Astrocyte (in vitro differentiated cells and primary cell): ENCODE results near the gene SLC19A1. TPM values are rescaled to one million over a fixed set of nuclear protein-coding genes. Genes with fewer than 3 reads are reported as not detected.

Experiments used
- DNase-seq: peaks from one replicate; pipeline ENCODE4 v3.0.0-alpha.2; 2010; ENCODE audit warnings: low read depth
- FAIRE-seq: peaks from 2 replicates; lab custom pipeline; 2011; peaks lifted over from hg19 to GRCh38; lab: Jason Lieb, UNC
- H2AFZ ChIP-seq: 2 replicates; pipeline ENCODE4 v1.6.0; 2012; ENCODE audit warnings: low read depth, low read length, inconsistent platforms
- H3K27ac ChIP-seq: 2 replicates; pipeline ENCODE4 v1.5.1; 2011; ENCODE audit warnings: low read depth, low read length, inconsistent platforms
- H3K27me3 ChIP-seq: 2 replicates; pipeline ENCODE4 v1.6.0; 2011; ENCODE audit warnings: low read length, inconsistent platforms; ENCODE audit not compliant: insufficient read depth
- H3K36me3 ChIP-seq: 2 replicates; pipeline ENCODE4 v1.5.1; 2011; ENCODE audit warnings: low read length, inconsistent platforms; ENCODE audit not compliant: insufficient read depth
- H3K4me1 ChIP-seq: 2 replicates; pipeline ENCODE4 v1.5.1; 2011; ENCODE audit warnings: low read length, inconsistent platforms; ENCODE audit not compliant: insufficient read depth
- H3K4me2 ChIP-seq: 2 replicates; pipeline ENCODE4 v1.6.0; 2012; ENCODE audit warnings: low read length, inconsistent platforms
- H3K4me3 ChIP-seq: 2 replicates; pipeline ENCODE4 v1.5.1; 2011; ENCODE audit warnings: low read depth, mild to moderate bottlenecking, low read length, inconsistent platforms; ENCODE audit not compliant: insufficient read depth
- H3K79me2 ChIP-seq: 2 replicates; pipeline ENCODE4 v1.6.0; 2012; ENCODE audit warnings: mild to moderate bottlenecking, low read length, inconsistent platforms; ENCODE audit not compliant: insufficient read depth
- H3K9ac ChIP-seq: 2 replicates; pipeline ENCODE4 v1.6.0; 2012; ENCODE audit warnings: mild to moderate bottlenecking, low read length, inconsistent platforms
- H3K9me3 ChIP-seq: 2 replicates; pipeline ENCODE4 v1.5.1; 2012; ENCODE audit warnings: low read depth, mild to moderate bottlenecking, low read length, inconsistent platforms; ENCODE audit not compliant: insufficient read depth
- H4K20me1 ChIP-seq: 2 replicates; pipeline ENCODE4 v1.6.0; 2012; ENCODE audit warnings: low read length, inconsistent platforms; ENCODE audit not compliant: insufficient read depth
- H3K27ac Mint-ChIP-seq: one replicate; pipeline ENCODE4 v1.8.0; 2021; ENCODE audit warnings: mild to moderate bottlenecking, mixed read lengths; ENCODE audit not compliant: unreplicated experiment
- H3K27me3 Mint-ChIP-seq: one replicate; pipeline ENCODE4 v1.8.0; 2021; ENCODE audit warnings: low read depth, mixed read lengths; ENCODE audit not compliant: unreplicated experiment
- H3K36me3 Mint-ChIP-seq: one replicate; pipeline ENCODE4 v1.8.0; 2021; ENCODE audit warnings: low read depth, mixed read lengths; ENCODE audit not compliant: unreplicated experiment
- H3K4me1 Mint-ChIP-seq: one replicate; pipeline ENCODE4 v1.8.0; 2021; ENCODE audit warnings: low read depth, mixed read lengths; ENCODE audit not compliant: unreplicated experiment
- H3K4me3 Mint-ChIP-seq: one replicate; pipeline ENCODE4 v1.8.0; 2021; ENCODE audit warnings: mild to moderate bottlenecking, moderate library complexity, mixed read lengths; ENCODE audit not compliant: unreplicated experiment
- H3K9me3 Mint-ChIP-seq: one replicate; pipeline ENCODE4 v1.8.0; 2021; ENCODE audit warnings: mild to moderate bottlenecking, mixed read lengths; ENCODE audit not compliant: unreplicated experiment
- CTCF ChIP-seq: IDR thresholded peaks from 2 replicates; pipeline ENCODE4 v1.5.1; 2011; ENCODE audit warnings: low read depth, mild to moderate bottlenecking, inconsistent platforms, low read length, moderate library complexity; ENCODE audit not compliant: insufficient read depth
- EZH2 ChIP-seq: IDR thresholded peaks from 2 replicates; pipeline ENCODE4 v1.6.1; 2012; ENCODE audit warnings: mild to moderate bottlenecking, low read length, inconsistent platforms; ENCODE audit not compliant: insufficient read depth
- total RNA-seq: library from RNA; stranded (reverse); gene quantifications from 2 replicates; pipeline ENCODE4 v1.2.1, GENCODE V29; 2021

Gene SLC19A1
- total RNA-seq, 1 donor from 2014 or later = 11.7 TPM

GRCh38 chr21:45469273-45470086 is 72.8 kb downstream of the SLC19A1 start:
- DNase-seq (no peak), FAIRE-seq (no peak)
- Mint-ChIP-seq H3K4me3 (no peak overlapping the region), H3K27ac (peak overlapping the region; percentile 89), H3K36me3 (peaks cover 15% of the 10 kb centered on the region), H3K4me1 (peaks cover 25% of the 10 kb centered on the region), H3K27me3 (no peaks in the 10 kb centered on the region), H3K9me3 (peaks cover 1% of the 10 kb centered on the region)
- Histone ChIP-seq H3K4me3 (no peak overlapping the region), H3K27ac (peak overlapping the region; percentile 21), H3K9ac (peak overlapping the region; percentile 52), H3K79me2 (peaks cover 45% of the 10 kb centered on the region), H4K20me1 (peaks cover 35% of the 10 kb centered on the region), H3K27me3 (no peaks in the 10 kb centered on the region), H3K4me1 (peaks cover 22% of the 10 kb centered on the region), H2AFZ (peak overlapping the region; percentile 21), H3K4me2 (peak overlapping the region; percentile 48), H3K36me3 (peaks cover 3% of the 10 kb centered on the region), H3K9me3 (no peaks in the 10 kb centered on the region)
- TF ChIP-seq EZH2 = no peak
- no peak for TF ChIP-seq CTCF

GRCh38 chr21:45468971-45469272 is 73.3 kb downstream of the SLC19A1 start:
- peaks cover 17% of the 10 kb centered on the region for H3K36me3 Mint-ChIP-seq
- peaks cover 33% of the 10 kb centered on the region for H4K20me1 ChIP-seq

More at GRCh38 chr21:45468971-45469272, 73.3 kb downstream of the SLC19A1 start:
- H2AFZ ChIP-seq = no peak overlapping the region
- no peaks in the 10 kb centered on the region for H3K9me3 ChIP-seq
- Mint-ChIP-seq H3K9me3 (peaks cover 1% of the 10 kb centered on the region), H3K4me1 (peaks cover 22% of the 10 kb centered on the region), H3K4me3 (no peak overlapping the region), H3K27me3 (no peaks in the 10 kb centered on the region), H3K27ac (no peak overlapping the region)
- H3K27ac ChIP-seq = no peak overlapping the region
- H3K36me3 ChIP-seq = peaks cover 3% of the 10 kb centered on the region
- DNase-seq (no peak), FAIRE-seq (no peak)
- TF ChIP-seq EZH2 (no peak), CTCF (no peak)
- peaks cover 45% of the 10 kb centered on the region for H3K79me2 ChIP-seq
- peaks cover 22% of the 10 kb centered on the region for H3K4me1 ChIP-seq
- no peaks in the 10 kb centered on the region for H3K27me3 ChIP-seq
- H3K4me3 ChIP-seq = no peak overlapping the region
- no peak overlapping the region for H3K4me2 ChIP-seq
- no peak overlapping the region for H3K9ac ChIP-seq
